HEK293 (cell line): ENCODE results near the gene MYO9B.

Source experiments
- KLF9 ChIP-seq: fragments of 450-650 bp; formaldehyde crosslinking; IDR thresholded peaks from 2 replicates; pipeline ENCODE4 v1.5.1; 2016; ENCODE audit warnings: missing biosample characterization, missing genetic modification characterization, low read depth
- REPIN1 ChIP-seq: fragments of 450-650 bp; formaldehyde crosslinking; IDR thresholded peaks from 2 replicates; pipeline ENCODE4 v1.5.1; 2017; ENCODE audit warnings: missing biosample characterization, missing genetic modification characterization, low read depth
- TCF7L2 ChIP-seq: IDR thresholded peaks from 2 replicates; pipeline ENCODE4 v1.6.1; 2011; ENCODE audit warnings: low read depth, mild to moderate bottlenecking, inconsistent platforms, low read length, moderate library complexity, borderline replicate concordance
- YY1 ChIP-seq: fragments of 450-650 bp; formaldehyde crosslinking; IDR thresholded peaks from 2 replicates; pipeline ENCODE4 v1.5.1; 2018; ENCODE audit warnings: missing biosample characterization, missing genetic modification characterization
- ZNF174 ChIP-seq: fragments of 450-650 bp; formaldehyde crosslinking; IDR thresholded peaks from 2 replicates; pipeline ENCODE4 v1.5.0; 2017; ENCODE audit warnings: missing biosample characterization, mild to moderate bottlenecking, missing genetic modification characterization
- ZNF211 ChIP-seq: fragments of 450-650 bp; formaldehyde crosslinking; IDR thresholded peaks from 2 replicates; pipeline ENCODE4 v1.5.1; 2016; ENCODE audit warnings: low read depth, missing biosample characterization, missing genetic modification characterization
- ZNF544 ChIP-seq: fragments of 450-650 bp; formaldehyde crosslinking; IDR thresholded peaks from 2 replicates; pipeline ENCODE4 v1.5.0; 2017; ENCODE audit warnings: missing biosample characterization, missing genetic modification characterization
- TF ChIP-seq, protein P1 (sequence below): fragments of 450-650 bp; formaldehyde crosslinking; IDR thresholded peaks from 2 replicates; pipeline ENCODE4 v1.5.1; 2016; ENCODE audit warnings: missing biosample characterization, missing genetic modification characterization
- TF ChIP-seq, protein P2 (sequence below): fragments of 450-650 bp; formaldehyde crosslinking; IDR thresholded peaks from 2 replicates; pipeline ENCODE4 v1.5.1; 2016; ENCODE audit warnings: missing biosample characterization, missing genetic modification characterization
- TF ChIP-seq, protein P3 (sequence below): fragments of 450-650 bp; formaldehyde crosslinking; IDR thresholded peaks from 2 replicates; pipeline ENCODE4 v1.5.1; 2016; ENCODE audit warnings: missing biosample characterization, missing genetic modification characterization
- TF ChIP-seq, protein P4 (sequence below): fragments of 450-650 bp; formaldehyde crosslinking; IDR thresholded peaks from 2 replicates; pipeline ENCODE4 v1.5.1; 2016; ENCODE audit warnings: missing biosample characterization, missing genetic modification characterization
- TF ChIP-seq, protein P5 (sequence below): fragments of 450-650 bp; formaldehyde crosslinking; IDR thresholded peaks from 2 replicates; pipeline ENCODE4 v1.5.1; 2016; ENCODE audit warnings: missing biosample characterization, missing genetic modification characterization

DNA sequence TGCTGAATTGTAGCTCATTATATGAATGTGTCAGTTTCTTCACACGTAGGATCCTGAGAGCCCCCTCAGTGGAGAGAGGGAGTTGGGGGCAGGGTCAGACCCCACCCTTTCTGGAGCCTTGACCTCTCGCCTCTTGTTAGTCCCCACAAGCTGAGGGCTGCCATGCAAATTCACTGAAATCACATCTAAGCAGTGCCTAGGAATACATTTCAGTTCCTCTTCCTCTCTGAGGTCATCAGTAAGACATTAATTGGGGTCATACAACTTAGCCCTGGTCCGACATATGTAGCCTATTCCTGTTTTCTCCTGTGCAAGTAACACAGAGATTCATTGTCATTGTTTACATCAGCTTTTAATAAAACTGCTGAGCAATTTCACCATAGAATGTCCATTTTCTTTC lies 30.0 kb downstream of the MYO9B start:
- TF ChIP-seq, protein P1, sequence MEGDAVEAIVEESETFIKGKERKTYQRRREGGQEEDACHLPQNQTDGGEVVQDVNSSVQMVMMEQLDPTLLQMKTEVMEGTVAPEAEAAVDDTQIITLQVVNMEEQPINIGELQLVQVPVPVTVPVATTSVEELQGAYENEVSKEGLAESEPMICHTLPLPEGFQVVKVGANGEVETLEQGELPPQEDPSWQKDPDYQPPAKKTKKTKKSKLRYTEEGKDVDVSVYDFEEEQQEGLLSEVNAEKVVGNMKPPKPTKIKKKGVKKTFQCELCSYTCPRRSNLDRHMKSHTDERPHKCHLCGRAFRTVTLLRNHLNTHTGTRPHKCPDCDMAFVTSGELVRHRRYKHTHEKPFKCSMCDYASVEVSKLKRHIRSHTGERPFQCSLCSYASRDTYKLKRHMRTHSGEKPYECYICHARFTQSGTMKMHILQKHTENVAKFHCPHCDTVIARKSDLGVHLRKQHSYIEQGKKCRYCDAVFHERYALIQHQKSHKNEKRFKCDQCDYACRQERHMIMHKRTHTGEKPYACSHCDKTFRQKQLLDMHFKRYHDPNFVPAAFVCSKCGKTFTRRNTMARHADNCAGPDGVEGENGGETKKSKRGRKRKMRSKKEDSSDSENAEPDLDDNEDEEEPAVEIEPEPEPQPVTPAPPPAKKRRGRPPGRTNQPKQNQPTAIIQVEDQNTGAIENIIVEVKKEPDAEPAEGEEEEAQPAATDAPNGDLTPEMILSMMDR (tag by site-specific recombination): no peak
- TF ChIP-seq KLF9 (tag by site-specific recombination): no peak
- TF ChIP-seq, protein P2, sequence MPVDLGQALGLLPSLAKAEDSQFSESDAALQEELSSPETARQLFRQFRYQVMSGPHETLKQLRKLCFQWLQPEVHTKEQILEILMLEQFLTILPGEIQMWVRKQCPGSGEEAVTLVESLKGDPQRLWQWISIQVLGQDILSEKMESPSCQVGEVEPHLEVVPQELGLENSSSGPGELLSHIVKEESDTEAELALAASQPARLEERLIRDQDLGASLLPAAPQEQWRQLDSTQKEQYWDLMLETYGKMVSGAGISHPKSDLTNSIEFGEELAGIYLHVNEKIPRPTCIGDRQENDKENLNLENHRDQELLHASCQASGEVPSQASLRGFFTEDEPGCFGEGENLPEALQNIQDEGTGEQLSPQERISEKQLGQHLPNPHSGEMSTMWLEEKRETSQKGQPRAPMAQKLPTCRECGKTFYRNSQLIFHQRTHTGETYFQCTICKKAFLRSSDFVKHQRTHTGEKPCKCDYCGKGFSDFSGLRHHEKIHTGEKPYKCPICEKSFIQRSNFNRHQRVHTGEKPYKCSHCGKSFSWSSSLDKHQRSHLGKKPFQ (tag by site-specific recombination): no peak
- no peak for TF ChIP-seq ZNF544 (tag by site-specific recombination)
- no peak for TF ChIP-seq ZNF211
- TF ChIP-seq, protein P3, sequence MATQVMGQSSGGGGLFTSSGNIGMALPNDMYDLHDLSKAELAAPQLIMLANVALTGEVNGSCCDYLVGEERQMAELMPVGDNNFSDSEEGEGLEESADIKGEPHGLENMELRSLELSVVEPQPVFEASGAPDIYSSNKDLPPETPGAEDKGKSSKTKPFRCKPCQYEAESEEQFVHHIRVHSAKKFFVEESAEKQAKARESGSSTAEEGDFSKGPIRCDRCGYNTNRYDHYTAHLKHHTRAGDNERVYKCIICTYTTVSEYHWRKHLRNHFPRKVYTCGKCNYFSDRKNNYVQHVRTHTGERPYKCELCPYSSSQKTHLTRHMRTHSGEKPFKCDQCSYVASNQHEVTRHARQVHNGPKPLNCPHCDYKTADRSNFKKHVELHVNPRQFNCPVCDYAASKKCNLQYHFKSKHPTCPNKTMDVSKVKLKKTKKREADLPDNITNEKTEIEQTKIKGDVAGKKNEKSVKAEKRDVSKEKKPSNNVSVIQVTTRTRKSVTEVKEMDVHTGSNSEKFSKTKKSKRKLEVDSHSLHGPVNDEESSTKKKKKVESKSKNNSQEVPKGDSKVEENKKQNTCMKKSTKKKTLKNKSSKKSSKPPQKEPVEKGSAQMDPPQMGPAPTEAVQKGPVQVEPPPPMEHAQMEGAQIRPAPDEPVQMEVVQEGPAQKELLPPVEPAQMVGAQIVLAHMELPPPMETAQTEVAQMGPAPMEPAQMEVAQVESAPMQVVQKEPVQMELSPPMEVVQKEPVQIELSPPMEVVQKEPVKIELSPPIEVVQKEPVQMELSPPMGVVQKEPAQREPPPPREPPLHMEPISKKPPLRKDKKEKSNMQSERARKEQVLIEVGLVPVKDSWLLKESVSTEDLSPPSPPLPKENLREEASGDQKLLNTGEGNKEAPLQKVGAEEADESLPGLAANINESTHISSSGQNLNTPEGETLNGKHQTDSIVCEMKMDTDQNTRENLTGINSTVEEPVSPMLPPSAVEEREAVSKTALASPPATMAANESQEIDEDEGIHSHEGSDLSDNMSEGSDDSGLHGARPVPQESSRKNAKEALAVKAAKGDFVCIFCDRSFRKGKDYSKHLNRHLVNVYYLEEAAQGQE: no peak
- TF ChIP-seq YY1 (tag by site-specific recombination): no peak
- TF ChIP-seq REPIN1 (tag by site-specific recombination): no peak
- TF ChIP-seq ZNF174 (tag by site-specific recombination): no peak
- no peak for TF ChIP-seq TCF7L2
- TF ChIP-seq, protein P4, sequence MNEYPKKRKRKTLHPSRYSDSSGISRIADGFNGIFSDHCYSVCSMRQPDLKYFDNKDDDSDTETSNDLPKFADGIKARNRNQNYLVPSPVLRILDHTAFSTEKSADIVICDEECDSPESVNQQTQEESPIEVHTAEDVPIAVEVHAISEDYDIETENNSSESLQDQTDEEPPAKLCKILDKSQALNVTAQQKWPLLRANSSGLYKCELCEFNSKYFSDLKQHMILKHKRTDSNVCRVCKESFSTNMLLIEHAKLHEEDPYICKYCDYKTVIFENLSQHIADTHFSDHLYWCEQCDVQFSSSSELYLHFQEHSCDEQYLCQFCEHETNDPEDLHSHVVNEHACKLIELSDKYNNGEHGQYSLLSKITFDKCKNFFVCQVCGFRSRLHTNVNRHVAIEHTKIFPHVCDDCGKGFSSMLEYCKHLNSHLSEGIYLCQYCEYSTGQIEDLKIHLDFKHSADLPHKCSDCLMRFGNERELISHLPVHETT (tag by site-specific recombination): no peak
- TF ChIP-seq, protein P5, sequence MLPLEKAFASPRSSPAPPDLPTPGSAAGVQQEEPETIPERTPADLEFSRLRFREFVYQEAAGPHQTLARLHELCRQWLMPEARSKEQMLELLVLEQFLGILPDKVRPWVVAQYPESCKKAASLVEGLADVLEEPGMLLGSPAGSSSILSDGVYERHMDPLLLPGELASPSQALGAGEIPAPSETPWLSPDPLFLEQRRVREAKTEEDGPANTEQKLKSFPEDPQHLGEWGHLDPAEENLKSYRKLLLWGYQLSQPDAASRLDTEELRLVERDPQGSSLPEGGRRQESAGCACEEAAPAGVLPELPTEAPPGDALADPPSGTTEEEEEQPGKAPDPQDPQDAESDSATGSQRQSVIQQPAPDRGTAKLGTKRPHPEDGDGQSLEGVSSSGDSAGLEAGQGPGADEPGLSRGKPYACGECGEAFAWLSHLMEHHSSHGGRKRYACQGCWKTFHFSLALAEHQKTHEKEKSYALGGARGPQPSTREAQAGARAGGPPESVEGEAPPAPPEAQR: no peak
